ENCODE measurements around the gene ZNF397. TPM values are rescaled to one million over a fixed set of nuclear protein-coding genes. Genes with fewer than 3 reads are reported as not detected.

ZNF397 gene
- total RNA-seq, 1 donor from 2014 or later, result 13.9 TPM

GRCh38 chr18:35283923-35284794 is 43.3 kb downstream of the ZNF397 start:
- intact Hi-C loops (cut with DNase I), result no loop called here
- H3K27ac ChIP-seq, result no peak overlapping the region
- TF ChIP-seq CTCF (IDR thresholded peaks at IDR 0.05), result no peak
- H3K27me3 ChIP-seq, result no peaks in the 10 kb centered on the region
- peaks cover 0 to 5% of the 10 kb centered on the region in 2 donors for H3K9me3 ChIP-seq
- peaks cover 3 to 19% of the 10 kb centered on the region in 2 donors for H3K36me3 ChIP-seq
- H3K4me3 ChIP-seq, result no peak overlapping the region
- no peaks in the 10 kb centered on the region for H3K4me1 ChIP-seq
- no peak for DNase-seq (ENCODE audit: low spot score in 2 of 2)

- intact Hi-C loops (cut with DNase I), result no loop called here
- peaks cover 3 to 19% of the 10 kb centered on the region in 2 donors for H3K36me3 ChIP-seq
- no peak overlapping the region for H3K4me3 ChIP-seq
Observed at GRCh38 chr18:35284841-35285240, 44.0 kb downstream of the ZNF397 start.

GRCh38 chr18:35289293-35289692 is 48.5 kb downstream of the ZNF397 start:
- H3K4me3 ChIP-seq, result peak overlapping the region; percentile 73 to 86
- DNase-seq (ENCODE audit: low spot score in 2 of 2), result no peak
- H3K9me3 ChIP-seq, result peaks cover 0 to 5% of the 10 kb centered on the region in 2 donors
- peaks cover 3 to 11% of the 10 kb centered on the region in 2 donors for H3K4me1 ChIP-seq
- no peaks in the 10 kb centered on the region for H3K27me3 ChIP-seq
- H3K27ac ChIP-seq, result peak overlapping the region; percentile 82 to 86
- peaks cover 3 to 13% of the 10 kb centered on the region in 2 donors for H3K36me3 ChIP-seq
- TF ChIP-seq CTCF (IDR thresholded peaks at IDR 0.05), result no peak
- intact Hi-C loops (cut with DNase I), result no loop called here

More at GRCh38 chr18:35284841-35285240, 44.0 kb downstream of the ZNF397 start:
- no peaks in the 10 kb centered on the region for H3K27me3 ChIP-seq
- no peak for TF ChIP-seq CTCF (IDR thresholded peaks at IDR 0.05)
- H3K9me3 ChIP-seq, result peaks cover 0 to 5% of the 10 kb centered on the region in 2 donors
- no peak overlapping the region for H3K27ac ChIP-seq
- no peak for DNase-seq (ENCODE audit: low spot score in 2 of 2)
- H3K4me1 ChIP-seq, result no peaks in the 10 kb centered on the region

- Histone ChIP-seq H3K4me1 (peaks cover 3 to 11% of the 10 kb centered on the region in 2 donors), H3K27me3 (no peaks in the 10 kb centered on the region), H3K9me3 (peaks cover 0 to 5% of the 10 kb centered on the region in 2 donors), H3K36me3 (peaks cover 2 to 10% of the 10 kb centered on the region in 2 donors), H3K4me3 (peak overlapping the region; percentile 73 to 86), H3K27ac (peak overlapping the region; percentile 82 to 86)
- TF ChIP-seq CTCF (IDR thresholded peaks at IDR 0.05), result no peak
- intact Hi-C loops (cut with DNase I), result loop anchor here (1.0 to 5.0 kb wide), 5 partner anchors 22 to 683 kb away; partner anchors contain the start of genes INO80C, RMP24, ZNF24 and ZNF397
- no peak for DNase-seq (ENCODE audit: low spot score in 2 of 2)
Observed at GRCh38 chr18:35289727-35290093, 48.9 kb downstream of the ZNF397 start.

- intact Hi-C loops (cut with DNase I), result loop anchor here (1.0 to 5.0 kb wide), 5 partner anchors 23 to 683 kb away; partner anchors contain the start of genes INO80C, RMP24, ZNF24 and ZNF397
- peak; percentile 79 to 97 for DNase-seq (ENCODE audit: low spot score in 2 of 2)
- Histone ChIP-seq H3K27ac (peak within 1 kb of the TSS; percentile 82 to 86), H3K36me3 (peaks cover 3 to 12% of the 10 kb centered on the region in 2 donors), H3K4me3 (peak within 1 kb of the TSS; percentile 73 to 86), H3K4me1 (peaks cover 3 to 11% of the 10 kb centered on the region in 2 donors), H3K9me3 (peaks cover 0 to 5% of the 10 kb centered on the region in 2 donors), H3K27me3 (no peaks in the 10 kb centered on the region)
- TF ChIP-seq CTCF (IDR thresholded peaks at IDR 0.05), result no peak
Observed at GRCh38 chr18:35290094-35290735, 49.4 kb downstream of the ZNF397 start, which contains the start of gene ZSCAN30. Gene ZSCAN30, minus strand, starts transcription at chr18:35290229. Its CDS starts 25,877 bp downstream, at chr18:35264352.

All from ascending aorta (tissue), 2 donors.